Measurements from ENCODE around the gene ACBD3.

Gene ACBD3

DNA sequence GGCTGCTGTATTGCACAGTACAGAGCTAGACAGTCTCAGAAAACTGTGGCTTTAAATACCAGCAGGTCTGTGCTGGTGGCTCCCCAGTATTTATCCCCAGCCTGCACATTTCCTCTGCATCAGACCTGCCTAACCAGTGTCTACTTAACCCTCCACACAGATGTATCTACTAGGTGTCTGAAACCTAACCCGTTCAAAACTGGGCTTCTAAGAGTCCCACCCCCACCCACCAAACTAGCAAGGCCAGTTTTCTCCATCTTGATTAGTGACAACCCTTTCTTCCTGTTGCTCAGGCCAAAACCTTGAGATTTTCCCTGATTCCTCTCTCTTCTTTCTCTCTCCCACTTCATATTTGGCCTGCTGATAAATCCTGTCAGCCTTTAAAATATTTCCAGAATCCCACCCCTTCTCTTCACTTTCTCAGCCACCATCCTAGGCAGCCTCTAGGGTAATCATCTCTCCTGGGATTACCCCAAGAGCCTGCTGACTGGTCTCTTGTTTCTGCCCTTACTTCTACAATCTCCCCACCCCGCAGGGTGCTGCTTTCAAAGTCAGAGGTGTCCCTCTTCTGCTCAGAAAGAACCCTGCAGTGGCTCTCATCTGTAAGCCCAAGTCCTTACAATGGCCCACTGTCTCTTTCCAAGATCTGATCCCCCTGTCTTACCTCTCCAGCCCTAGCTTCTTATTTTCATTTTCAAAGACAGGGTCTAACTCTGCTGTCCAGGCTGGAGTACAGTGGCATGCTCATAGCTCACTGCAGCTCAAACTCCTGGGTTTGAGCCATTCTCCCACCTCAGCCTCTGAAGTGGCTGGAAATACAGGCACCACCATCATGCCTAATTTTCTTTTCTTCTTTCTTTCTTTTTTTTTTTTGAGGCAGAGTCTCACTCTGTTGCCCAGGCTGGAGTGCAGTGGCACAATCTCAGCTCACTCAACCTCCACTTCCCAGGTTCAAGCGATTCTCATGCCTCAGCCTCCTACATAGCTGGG lies 78.8 kb downstream of the ACBD3 start:
- Mint-ChIP-seq H3K27me3 (no peaks in the 10 kb centered on the region), H3K4me1 (peaks cover 34 to 40% of the 10 kb centered on the region in 2 donors), H3K36me3 (no peaks in the 10 kb centered on the region), H3K4me3 (no peak overlapping the region), H3K27ac (peak overlapping the region; percentile 11), H3K9me3 (no peaks in the 10 kb centered on the region)
- no peak for ATAC-seq (replicated peaks)
- DNase-seq: no peak

GRCh38 chr1:226104671-226105121 lies 81.8 kb downstream of the ACBD3 start:
- no peak overlapping the region for H3K4me3 Mint-ChIP-seq
- peaks cover 26 to 29% of the 10 kb centered on the region in 2 donors for H3K4me1 Mint-ChIP-seq
- H3K9me3 Mint-ChIP-seq: no peaks in the 10 kb centered on the region
- no peak for ATAC-seq (replicated peaks)
- no peak for DNase-seq
- H3K27me3 Mint-ChIP-seq: no peaks in the 10 kb centered on the region
- no peaks in the 10 kb centered on the region for H3K36me3 Mint-ChIP-seq
- no peak overlapping the region for H3K27ac Mint-ChIP-seq

- no peaks in the 10 kb centered on the region for H3K36me3 Mint-ChIP-seq
- DNase-seq (no peak), ATAC-seq (replicated peaks) (peak; percentile 73 to 74)
- H3K4me1 Mint-ChIP-seq: peaks cover 12% of the 10 kb centered on the region in 2 donors
- H3K27me3 Mint-ChIP-seq: peaks cover 4 to 6% of the 10 kb centered on the region in 2 donors
- H3K9me3 Mint-ChIP-seq: no peaks in the 10 kb centered on the region
- H3K4me3 Mint-ChIP-seq: peak overlapping the region; percentile 90
- H3K27ac Mint-ChIP-seq: no peak overlapping the region
Measured at GRCh38 chr1:226100436-226101391, 85.8 kb downstream of the ACBD3 start.

- no peaks in the 10 kb centered on the region for H3K9me3 Mint-ChIP-seq
- peak; percentile 45 to 47 for ATAC-seq (replicated peaks)
- peaks cover 4 to 13% of the 10 kb centered on the region in 2 donors for H3K27me3 Mint-ChIP-seq
- no peak for DNase-seq
- no peak overlapping the region for H3K27ac Mint-ChIP-seq
- peaks cover 12% of the 10 kb centered on the region in 2 donors for H3K4me1 Mint-ChIP-seq
- no peaks in the 10 kb centered on the region for H3K36me3 Mint-ChIP-seq
- no peak overlapping the region for H3K4me3 Mint-ChIP-seq
Measured at GRCh38 chr1:226098870-226099835, 87.4 kb downstream of the ACBD3 start.

- ATAC-seq (replicated peaks): no peak
- Mint-ChIP-seq H3K9me3 (no peaks in the 10 kb centered on the region), H3K4me1 (peaks cover 12% of the 10 kb centered on the region in 2 donors), H3K27ac (no peak overlapping the region), H3K36me3 (no peaks in the 10 kb centered on the region), H3K27me3 (peaks cover 4 to 13% of the 10 kb centered on the region in 2 donors), H3K4me3 (no peak overlapping the region)
- DNase-seq: no peak
Measured at GRCh38 chr1:226097866-226098625, 88.5 kb downstream of the ACBD3 start.

DNA sequence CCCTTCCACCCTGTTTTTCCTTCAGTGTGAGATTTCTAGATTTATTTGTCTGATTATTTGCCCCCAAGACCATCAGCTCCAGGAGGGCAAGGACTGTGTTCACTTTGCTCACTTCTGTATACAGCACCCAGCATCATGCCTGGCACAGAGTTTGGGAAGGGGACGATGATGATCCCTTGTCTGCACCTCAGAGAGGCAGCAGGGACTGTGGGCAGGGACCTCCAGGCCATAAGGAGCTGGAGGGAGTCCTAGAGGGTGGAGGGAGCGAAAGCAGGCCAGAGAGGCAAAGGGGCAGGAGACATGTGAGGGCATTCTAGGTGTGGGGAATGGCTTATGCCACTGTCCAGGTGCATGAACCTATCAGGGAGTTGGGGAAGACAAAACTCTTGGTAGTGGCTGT lies 91.3 kb downstream of the ACBD3 start:
- no peak for DNase-seq
- no peak for ATAC-seq (replicated peaks)
- Mint-ChIP-seq H3K36me3 (no peaks in the 10 kb centered on the region), H3K4me1 (peaks cover 7 to 8% of the 10 kb centered on the region in 2 donors), H3K27ac (peak overlapping the region; percentile 31), H3K27me3 (peaks cover 4 to 13% of the 10 kb centered on the region in 2 donors), H3K4me3 (no peak overlapping the region), H3K9me3 (no peaks in the 10 kb centered on the region)
